H9 (cell line): ENCODE measurements around the gene CNPPD1. TPM values are rescaled to one million over a fixed set of nuclear protein-coding genes. Genes with fewer than 3 reads are reported as not detected.

ENCODE experiments used
- DNase-seq: peaks from one replicate; pipeline ENCODE4 v3.0.0-alpha.2; 2017
- H2AFZ ChIP-seq: one replicate; pipeline ENCODE4 v1.6.1; 2013; ENCODE audit warnings: mild to moderate bottlenecking, low read length, control low read depth, moderate library complexity
- H2AK5ac ChIP-seq: 2 replicates; pipeline ENCODE4 v1.6.1; 2013; ENCODE audit warnings: low read length, control low read depth, mixed read lengths; ENCODE audit not compliant: insufficient read length
- H2BK120ac ChIP-seq: one replicate; pipeline ENCODE4 v1.6.1; 2013; ENCODE audit warnings: low read depth, mild to moderate bottlenecking, low read length, control low read depth, inconsistent platforms; ENCODE audit not compliant: poor library complexity, severe bottlenecking
- H2BK12ac ChIP-seq: 2 replicates; pipeline ENCODE4 v1.6.1; 2013; ENCODE audit warnings: low read length, control low read depth, mixed read lengths, low read depth; ENCODE audit not compliant: insufficient read length
- H2BK15ac ChIP-seq: 2 replicates; pipeline ENCODE4 v1.6.1; 2013; ENCODE audit warnings: low read depth, low read length, control low read depth
- H2BK20ac ChIP-seq: one replicate; pipeline ENCODE4 v1.6.1; 2013; ENCODE audit warnings: low read depth, mild to moderate bottlenecking, low read length, control low read depth, inconsistent platforms; ENCODE audit not compliant: poor library complexity, severe bottlenecking
- H2BK5ac ChIP-seq: 2 replicates; pipeline ENCODE4 v1.6.1; 2013; ENCODE audit warnings: low read length, control low read depth, mixed read lengths; ENCODE audit not compliant: insufficient read length
- H3K14ac ChIP-seq: 2 replicates; pipeline ENCODE4 v1.6.1; 2013; ENCODE audit warnings: low read length, control low read depth; ENCODE audit not compliant: insufficient read depth
- H3K18ac ChIP-seq: 2 replicates; pipeline ENCODE4 v1.6.1; 2013; ENCODE audit warnings: low read depth, mild to moderate bottlenecking, mixed read lengths, low read length, control low read depth; ENCODE audit not compliant: insufficient read length
- H3K23ac ChIP-seq: 2 replicates; pipeline ENCODE4 v1.6.1; 2013; ENCODE audit warnings: low read length, control low read depth, mixed read lengths, low read depth; ENCODE audit not compliant: insufficient read length
- H3K23me2 ChIP-seq: 2 replicates; pipeline ENCODE4 v1.6.1; 2013; ENCODE audit warnings: low read depth, mild to moderate bottlenecking, mixed read lengths, low read length, control low read depth; ENCODE audit not compliant: insufficient read length, poor library complexity, severe bottlenecking
- H3K27ac ChIP-seq: 2 replicates; pipeline ENCODE4 v1.5.1; 2013; ENCODE audit warnings: low read length, control low read depth, mixed read lengths, low read depth; ENCODE audit not compliant: insufficient read length
- H3K27me3 ChIP-seq: 2 replicates; pipeline ENCODE4 v1.6.1; 2013; ENCODE audit warnings: low read length, control low read depth, inconsistent platforms; ENCODE audit not compliant: insufficient read depth
- H3K4ac ChIP-seq: 2 replicates; pipeline ENCODE4 v1.6.1; 2013; ENCODE audit warnings: low read depth, mild to moderate bottlenecking, control low read depth, inconsistent platforms, low read length, moderate library complexity
- H3K4me1 ChIP-seq: 2 replicates; pipeline ENCODE4 v1.6.1; 2013; ENCODE audit warnings: low read length, control low read depth, inconsistent platforms; ENCODE audit not compliant: insufficient read depth
- H3K4me2 ChIP-seq: 2 replicates; pipeline ENCODE4 v1.6.1; 2013; ENCODE audit warnings: low read length, control low read depth, mixed read lengths; ENCODE audit not compliant: insufficient read length, insufficient read depth
- H3K56ac ChIP-seq: 2 replicates; pipeline ENCODE4 v1.6.1; 2013; ENCODE audit warnings: low read depth, mild to moderate bottlenecking, mixed read lengths, low read length, control low read depth; ENCODE audit not compliant: insufficient read length
- H3K79me1 ChIP-seq: 2 replicates; pipeline ENCODE4 v1.6.1; 2013; ENCODE audit warnings: low read depth, mild to moderate bottlenecking, moderate library complexity, low read length, control low read depth, inconsistent platforms; ENCODE audit not compliant: insufficient read depth, poor library complexity, severe bottlenecking
- H3K79me2 ChIP-seq: 2 replicates; pipeline ENCODE4 v1.6.1; 2013; ENCODE audit warnings: low read length, control low read depth, inconsistent platforms; ENCODE audit not compliant: insufficient read depth
- H3K9ac ChIP-seq: 2 replicates; pipeline ENCODE4 v1.6.1; 2013; ENCODE audit warnings: low read length, control low read depth, mixed read lengths; ENCODE audit not compliant: insufficient read length; ENCODE audit errors: extremely low read depth
- H3K9me3 ChIP-seq: one replicate; pipeline ENCODE4 v1.6.1; 2013; ENCODE audit warnings: low read depth, low read length, inconsistent platforms; ENCODE audit not compliant: control insufficient read depth
- H3T11ph ChIP-seq: one replicate; pipeline ENCODE4 v1.6.1; 2013; ENCODE audit warnings: mild to moderate bottlenecking, low read length, control low read depth, inconsistent platforms
- H4K20me1 ChIP-seq: one replicate; pipeline ENCODE4 v1.6.1; 2013; ENCODE audit not compliant: control insufficient read depth, insufficient read length, insufficient read depth
- H4K5ac ChIP-seq: 2 replicates; pipeline ENCODE4 v1.6.1; 2013; ENCODE audit warnings: low read depth, mild to moderate bottlenecking, mixed read lengths, low read length, control low read depth; ENCODE audit not compliant: insufficient read length
- H4K8ac ChIP-seq: replicated peaks from 2 replicates; pipeline ENCODE4 v1.6.1; 2013; ENCODE audit warnings: low read length, control low read depth, mixed read lengths, low read depth; ENCODE audit not compliant: insufficient read length
- H4K91ac ChIP-seq: 2 replicates; pipeline ENCODE4 v1.6.1; 2013; ENCODE audit warnings: low read depth, mild to moderate bottlenecking, moderate library complexity, mixed read lengths, low read length, control low read depth; ENCODE audit not compliant: insufficient read length
- H3K27ac Mint-ChIP-seq, 3 experiments: 2 replicates in 2 of 3; 3 replicates in 1 of 3; pipeline ENCODE4 v1.8.0; 2020 to 2021; ENCODE audit warnings: mixed read lengths in 3 of 3, mild to moderate bottlenecking in 1 of 3, moderate library complexity in 1 of 3
- H3K27me3 Mint-ChIP-seq: 2 replicates; pipeline ENCODE4 v1.8.0; 2021; ENCODE audit warnings: low read depth, mild to moderate bottlenecking, moderate library complexity, mixed read lengths
- H3K36me3 Mint-ChIP-seq, 3 experiments: 2 replicates in 2 of 3; 3 replicates in 1 of 3; pipeline ENCODE4 v1.8.0; 2020 to 2021; ENCODE audit warnings: low read depth in 3 of 3, mixed read lengths in 3 of 3; ENCODE audit not compliant: insufficient read depth in 1 of 3
- H3K4me1 Mint-ChIP-seq, 2 experiments: 2 replicates each; pipeline ENCODE4 v1.8.0; 2020; ENCODE audit warnings: mixed read lengths in 2 of 2
- H3K4me3 Mint-ChIP-seq, 2 experiments: 2 replicates in 1 of 2; 3 replicates in 1 of 2; pipeline ENCODE4 v1.8.0; 2020 to 2021; ENCODE audit warnings: mild to moderate bottlenecking in 2 of 2, mixed read lengths in 2 of 2, moderate library complexity in 1 of 2
- H3K9me3 Mint-ChIP-seq, 2 experiments: 2 replicates in 1 of 2; 3 replicates in 1 of 2; pipeline ENCODE4 v1.8.0; 2020; ENCODE audit warnings: mild to moderate bottlenecking in 2 of 2, mixed read lengths in 2 of 2, moderate library complexity in 1 of 2
- CTCF ChIP-seq: fragments of 200-600 bp; sonication (generic); conservative IDR thresholded peaks from 3 replicates; pipeline ENCODE4 v1.8.0; 2021; ENCODE audit warnings: antibody characterized with exemption, mild to moderate bottlenecking
- WGBS: extraction: QIAGEN DNeasy Blood & Tissue Kit; methylation state at CpG from one replicate; pipeline ENCODE4 v1.1.7; 2013; ENCODE audit warnings: missing lambda C conversion rate, low lambda C conversion rate, mixed read lengths; ENCODE audit not compliant: insufficient read length; ENCODE audit errors: extremely low coverage; 5-methylcytosine and 5-hydroxymethylcytosine counted together
- total RNA-seq: library from RNA; stranded (reverse); gene quantifications from 2 replicates; pipeline ENCODE4 v1.2.1, GENCODE V29; 2021

The CNPPD1 gene
- total RNA-seq, 1 experiment from 2014 or later, result 33.0 TPM

- Histone ChIP-seq H4K91ac (no peak overlapping the region), H3K56ac (no peak overlapping the region), H3K23me2 (peaks cover 6% of the 10 kb centered on the region), H3T11ph (no peak overlapping the region), H3K79me2 (no peaks in the 10 kb centered on the region), H3K14ac (no peak overlapping the region; the same call in 1 of the 2 replicates), H2AFZ (no peak overlapping the region), H3K9me3 (no peaks in the 10 kb centered on the region), H2BK5ac (no peak overlapping the region), H3K4me1 (no peaks in the 10 kb centered on the region), H2AK5ac (no peak overlapping the region), H3K9ac (no peak overlapping the region), H2BK12ac (no peak overlapping the region), H2BK15ac (no peak overlapping the region), H3K23ac (no peak overlapping the region), H3K79me1 (no peaks in the 10 kb centered on the region), H3K4ac (no peak overlapping the region), H2BK120ac (no peak overlapping the region), H4K20me1 (no peaks in the 10 kb centered on the region), H3K27me3 (no peaks in the 10 kb centered on the region), H2BK20ac (no peak overlapping the region), H3K4me2 (no peak overlapping the region), H4K8ac (no peak overlapping the region), H4K5ac (no peak overlapping the region), H3K18ac (no peak overlapping the region), H3K27ac (no peak overlapping the region)
- TF ChIP-seq CTCF, result peak; percentile 77
- peak overlapping the region in 1 of 3 experiments; percentile 18; a peak in 2 of 7 replicates for H3K27ac Mint-ChIP-seq
- H3K4me3 Mint-ChIP-seq, result no peak overlapping the region
- H3K27me3 Mint-ChIP-seq, result no peaks in the 10 kb centered on the region; the same call in 1 of the 2 replicates
- H3K4me1 Mint-ChIP-seq, result peaks cover 4 to 8% of the 10 kb centered on the region in 2 experiments; a peak in 2 of 4 replicates
- WGBS, result no CpG with 5 or more reads among the region's 6 CpGs
- no peaks in the 10 kb centered on the region; a peak in 1 of 5 replicates for H3K9me3 Mint-ChIP-seq
- peaks cover 8 to 26% (median 23%) of the 10 kb centered on the region in 3 experiments; a peak in 6 of 7 replicates for H3K36me3 Mint-ChIP-seq
- peak; percentile 63 for DNase-seq
These were observed 5.5 kb downstream of the CNPPD1 start for GRCh38 chr2:219171231-219171651.
